ENCODE data around the gene PRPSAP2.

PRPSAP2 gene

DNA sequence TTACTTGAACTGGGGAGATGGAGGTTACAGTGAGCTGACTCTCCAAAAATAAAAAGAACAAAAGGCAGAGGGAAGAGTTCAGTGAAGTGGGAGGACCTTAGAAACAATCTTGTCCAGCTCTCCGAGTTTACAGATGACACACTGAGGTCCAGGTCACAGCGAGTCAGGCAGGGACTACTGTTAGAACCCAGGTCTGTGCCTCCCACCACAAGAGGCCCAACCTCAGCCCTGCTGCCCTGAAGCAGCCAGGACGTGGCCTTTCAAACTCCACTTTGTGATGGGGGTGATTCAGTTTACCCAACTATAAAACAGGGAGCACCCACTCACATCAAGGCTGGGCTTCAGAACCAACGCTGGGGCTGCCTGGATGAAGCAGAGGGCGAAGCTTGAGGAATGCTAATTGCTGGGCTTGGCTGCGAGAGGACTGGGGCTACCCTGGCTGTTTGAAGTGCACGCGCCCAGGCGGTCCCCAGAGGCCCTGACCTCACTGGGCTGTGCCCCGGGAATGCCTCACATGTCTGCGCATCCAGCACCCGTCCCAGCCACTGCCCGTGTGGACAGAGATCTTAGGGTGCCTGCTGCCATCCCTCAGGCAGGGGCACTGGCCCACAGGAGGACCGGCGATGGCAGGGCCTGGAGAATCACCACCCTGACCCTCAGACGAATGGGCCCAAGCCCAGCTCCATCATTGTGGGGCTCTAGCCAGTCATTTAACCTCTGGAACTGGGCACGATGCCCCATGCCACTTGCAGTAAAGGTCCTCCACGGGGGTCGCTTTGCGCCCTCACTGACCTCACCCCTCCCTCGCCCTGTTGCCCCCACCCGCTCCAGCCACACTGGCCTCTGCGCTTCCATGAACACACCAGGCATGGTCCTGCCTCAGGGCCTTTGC lies 105.4 kb downstream of the PRPSAP2 start:
- DNase-seq: no peak

DNA sequence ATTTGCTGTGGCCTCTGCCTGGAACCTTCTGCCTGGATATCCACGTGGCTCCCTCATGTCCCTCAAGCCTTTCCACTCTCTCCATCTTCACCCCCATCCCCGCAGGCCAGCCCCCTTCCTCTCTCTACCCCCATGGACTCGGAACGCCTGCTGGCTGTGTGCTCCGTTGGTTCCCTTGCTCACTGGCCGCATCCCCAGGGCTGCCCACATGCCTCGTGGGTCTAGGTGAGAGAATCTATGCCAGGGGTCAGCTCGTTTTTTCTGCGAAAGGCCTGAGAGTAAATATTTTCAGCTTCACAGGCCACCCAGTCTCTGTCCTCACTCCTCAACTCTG lies 106.1 kb downstream of the PRPSAP2 start:
- no peak for DNase-seq

DNA sequence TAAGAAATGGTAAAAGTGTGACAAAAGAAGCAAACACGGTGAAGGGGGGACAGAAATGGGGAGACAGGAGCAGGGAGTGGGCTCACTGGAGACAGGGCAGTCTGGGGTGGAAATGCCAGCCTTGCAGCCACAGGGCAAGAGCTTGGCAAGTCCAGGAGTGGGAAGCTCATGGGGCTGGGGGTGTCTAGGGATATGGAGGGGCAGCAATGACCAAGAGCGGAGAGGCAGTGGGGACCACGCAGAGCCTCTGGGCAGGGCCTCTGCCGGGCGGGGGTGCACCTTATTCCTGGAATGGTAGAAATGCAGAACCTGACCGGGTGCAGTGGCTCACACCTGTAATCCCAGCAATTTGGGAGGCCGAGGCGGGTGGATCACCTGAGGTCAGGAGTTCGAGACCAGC lies 106.6 kb downstream of the PRPSAP2 start:
- DNase-seq: no peak

GRCh38 chr17:18965530-18966236 lies 107.8 kb downstream of the PRPSAP2 start:
- no peak for DNase-seq

DNA sequence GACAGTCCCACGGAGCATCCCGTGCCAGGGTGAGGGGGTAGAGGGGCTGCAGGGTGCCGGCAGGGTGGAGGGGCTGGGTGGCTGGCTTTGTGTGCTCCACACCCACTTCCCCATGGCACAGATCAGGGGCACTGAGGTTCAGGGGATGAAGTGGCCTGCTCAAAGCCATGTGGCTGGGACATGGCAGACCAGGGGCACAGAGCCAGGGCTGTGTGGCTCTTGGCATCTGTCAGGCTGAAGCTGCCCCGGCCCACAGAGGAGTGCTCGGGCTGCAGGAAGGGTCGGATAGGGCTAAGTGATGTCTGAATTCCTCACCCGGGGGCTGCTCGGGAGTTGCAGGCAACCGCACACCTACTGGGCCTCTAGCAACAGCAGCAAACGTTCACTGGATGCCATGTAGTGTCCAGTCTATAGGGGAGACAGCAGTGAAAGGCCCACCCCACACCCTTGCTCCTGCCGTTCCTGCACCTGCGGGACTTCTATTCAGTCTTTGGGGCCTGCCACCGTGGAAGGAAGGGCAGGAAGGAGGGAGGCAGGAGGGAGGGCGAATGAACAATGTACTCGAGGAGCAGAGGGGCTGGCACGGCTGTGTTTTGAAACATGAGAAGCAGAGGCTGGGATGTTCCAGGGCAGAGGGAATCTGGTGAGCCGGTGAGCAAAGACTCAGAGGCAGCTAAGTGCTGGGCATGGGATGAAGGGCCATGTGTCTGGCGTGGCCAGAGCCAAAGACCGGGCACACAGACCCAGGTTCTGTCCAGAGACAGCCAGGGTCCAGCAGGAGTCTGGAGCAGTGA lies 109.1 kb downstream of the PRPSAP2 start:
- peak; percentile 80 for DNase-seq

- DNase-seq: no peak
These were observed 110.0 kb downstream of the PRPSAP2 start for GRCh38 chr17:18967916-18968315.

- no peak for DNase-seq
These were observed 110.4 kb downstream of the PRPSAP2 start for GRCh38 chr17:18968345-18968744.

DNA sequence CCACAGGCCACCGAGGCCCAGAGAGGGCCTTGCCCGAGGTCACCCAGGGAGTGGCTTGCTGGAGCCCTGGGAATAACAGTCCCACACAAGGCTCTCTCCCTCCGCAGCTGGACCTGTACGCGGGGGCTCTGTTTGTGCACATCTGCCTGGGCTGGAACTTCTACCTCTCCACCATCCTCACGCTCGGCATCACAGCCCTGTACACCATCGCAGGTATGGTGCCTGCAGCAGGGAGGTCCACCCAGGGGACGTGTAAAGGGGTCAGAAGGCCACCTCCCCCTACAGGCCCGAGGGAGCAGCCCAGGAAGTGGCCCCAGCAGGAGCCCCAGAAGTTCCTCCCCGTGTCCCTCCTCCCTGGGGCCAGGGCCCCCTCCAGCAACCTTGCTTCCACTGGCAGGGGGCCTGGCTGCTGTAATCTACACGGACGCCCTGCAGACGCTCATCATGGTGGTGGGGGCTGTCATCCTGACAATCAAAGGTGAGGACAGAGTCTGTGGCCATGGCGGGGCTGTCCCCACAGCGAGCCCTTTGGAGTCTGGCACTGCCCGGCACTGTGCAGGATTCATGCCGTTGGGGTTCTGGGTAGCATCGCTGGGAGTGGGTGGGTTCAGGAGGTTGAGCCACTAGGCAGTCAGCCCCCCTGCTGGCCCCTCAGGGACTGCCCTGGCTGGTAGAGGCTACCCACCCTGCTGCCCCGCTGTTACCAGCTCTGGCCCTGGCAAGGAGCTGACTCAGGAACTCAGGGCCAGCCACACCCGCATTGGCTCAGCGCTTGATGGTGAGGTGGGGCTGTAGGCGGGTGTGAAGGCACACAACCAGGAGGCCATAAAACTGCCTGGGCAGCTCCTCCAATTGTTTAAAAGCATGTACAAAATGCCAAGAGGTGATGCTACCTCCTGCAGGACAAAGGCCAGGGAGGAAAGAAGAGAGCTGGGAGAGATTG lies 111.3 kb downstream of the PRPSAP2 start:
- no peak for DNase-seq

DNA sequence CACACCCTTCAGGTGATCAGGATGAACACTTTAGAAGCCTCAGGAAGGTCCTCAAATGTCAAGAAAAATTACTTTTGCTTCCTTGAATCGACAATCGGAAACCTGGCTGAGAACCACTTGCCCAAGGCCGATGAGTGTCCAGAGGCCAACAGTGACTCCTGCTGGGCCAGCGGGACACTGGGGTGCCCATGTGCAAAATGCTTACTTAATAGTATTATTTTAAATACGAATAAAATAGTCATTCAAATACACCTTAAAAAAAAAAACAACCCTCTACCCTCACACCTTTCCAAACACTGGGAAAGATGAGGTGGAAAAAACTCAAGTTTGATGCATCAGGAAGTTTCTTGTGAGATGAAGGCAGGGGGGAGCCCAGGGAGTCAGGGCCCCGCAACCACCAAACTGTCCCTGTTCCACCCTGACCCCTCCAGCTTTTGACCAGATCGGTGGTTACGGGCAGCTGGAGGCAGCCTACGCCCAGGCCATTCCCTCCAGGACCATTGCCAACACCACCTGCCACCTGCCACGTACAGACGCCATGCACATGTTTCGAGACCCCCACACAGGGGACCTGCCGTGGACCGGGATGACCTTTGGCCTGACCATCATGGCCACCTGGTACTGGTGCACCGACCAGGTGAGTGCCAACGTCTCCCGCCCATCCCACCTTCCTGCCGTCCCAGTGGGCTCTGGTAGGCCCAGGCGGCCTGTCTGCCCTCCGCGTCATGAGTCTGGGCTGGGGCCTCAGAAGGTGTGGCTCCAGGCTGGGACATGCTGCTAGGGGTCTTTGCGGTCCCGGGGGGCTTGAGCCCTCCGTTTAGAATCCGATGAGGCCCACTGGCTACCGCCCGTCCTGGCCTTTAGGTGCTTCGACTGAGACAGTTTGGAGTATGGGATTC lies 112.9 kb downstream of the PRPSAP2 start:
- no peak for DNase-seq

DNA sequence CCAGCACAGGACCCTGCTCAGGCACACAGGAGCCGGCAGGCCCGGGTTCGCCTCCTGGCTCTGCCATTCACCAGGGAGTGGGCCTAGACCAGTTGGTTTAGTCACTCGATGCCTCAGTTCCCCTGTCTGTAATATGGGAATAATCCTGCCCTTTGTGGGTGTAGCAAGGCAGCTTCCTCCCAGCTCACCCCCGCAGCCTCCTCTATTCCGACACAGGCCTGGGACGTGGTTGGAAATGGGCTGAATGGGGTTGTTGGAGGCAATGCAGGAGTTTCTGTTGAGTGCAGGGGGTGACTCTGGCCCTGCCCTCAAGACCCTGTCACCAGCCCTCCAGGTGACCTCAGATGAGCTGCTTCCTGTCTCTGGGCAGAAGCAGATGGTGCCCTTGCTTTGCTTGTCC lies 113.9 kb downstream of the PRPSAP2 start:
- DNase-seq: no peak

- DNase-seq: no peak
These were observed 116.6 kb downstream of the PRPSAP2 start for GRCh38 chr17:18974407-18975149.

DNA sequence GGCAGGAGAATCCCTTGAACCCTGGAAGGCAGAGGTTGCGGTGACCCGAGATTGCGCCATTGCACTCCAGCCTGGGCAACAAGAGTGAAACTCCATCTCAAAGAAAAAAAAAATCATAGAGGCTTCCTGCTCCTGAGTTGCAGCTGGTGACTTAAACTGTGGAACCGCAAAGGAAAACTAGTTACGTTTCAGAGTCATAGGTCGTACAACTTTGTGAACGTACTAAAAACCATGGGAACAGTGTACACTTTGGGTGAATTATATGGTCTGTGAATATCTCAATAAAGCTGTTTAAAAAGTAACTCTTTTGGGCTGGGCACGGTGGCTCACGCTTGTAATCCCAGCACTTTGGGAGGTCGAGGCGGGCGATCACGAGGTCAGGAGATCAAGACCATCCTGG lies 117.7 kb downstream of the PRPSAP2 start:
- DNase-seq: no peak

- no peak for DNase-seq
These were observed 118.3 kb downstream of the PRPSAP2 start for GRCh38 chr17:18976201-18976600.

- DNase-seq: no peak
These were observed 119.1 kb downstream of the PRPSAP2 start for GRCh38 chr17:18977021-18977420.

DNA sequence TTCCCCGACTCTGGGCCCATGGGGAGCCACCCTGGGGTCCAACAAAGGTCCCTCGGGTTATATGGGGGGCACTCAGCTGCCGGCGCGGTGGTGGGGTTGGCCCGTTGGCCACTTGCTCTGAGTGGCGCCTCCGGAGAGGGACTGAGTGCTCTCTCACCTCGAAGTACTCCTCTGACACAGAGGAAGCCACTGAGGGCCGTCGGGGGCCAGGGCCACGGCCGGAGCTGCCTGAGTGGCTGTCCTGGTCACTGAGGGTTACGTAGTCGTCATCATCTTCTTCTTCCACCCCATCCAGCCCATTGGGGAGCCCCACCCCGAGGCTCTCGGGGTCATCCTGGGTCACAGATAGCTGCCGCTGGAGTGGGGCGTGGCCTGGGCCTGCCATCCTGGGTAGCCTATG lies 119.7 kb downstream of the PRPSAP2 start:
- no peak for DNase-seq

DNA sequence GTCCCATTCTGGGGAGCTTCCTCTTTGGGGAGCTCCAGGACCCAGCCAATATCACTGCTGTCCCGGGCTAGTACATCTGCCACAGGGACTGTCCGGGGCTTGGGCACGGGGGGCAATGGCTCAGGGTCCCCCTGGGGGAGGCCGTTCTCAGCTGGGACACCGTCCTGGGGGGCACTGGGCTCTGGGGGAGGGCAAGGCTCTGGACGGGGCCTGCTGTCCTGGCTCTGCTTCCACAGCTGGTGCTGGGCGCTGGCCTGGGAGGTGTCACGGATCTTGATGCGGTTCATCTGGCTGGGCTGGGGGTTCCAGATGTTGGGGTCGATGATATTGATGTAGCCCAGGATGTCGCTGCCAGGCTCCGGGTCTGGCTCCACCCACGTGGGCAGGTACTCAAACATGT lies 120.1 kb downstream of the PRPSAP2 start:
- DNase-seq: no peak

DNA sequence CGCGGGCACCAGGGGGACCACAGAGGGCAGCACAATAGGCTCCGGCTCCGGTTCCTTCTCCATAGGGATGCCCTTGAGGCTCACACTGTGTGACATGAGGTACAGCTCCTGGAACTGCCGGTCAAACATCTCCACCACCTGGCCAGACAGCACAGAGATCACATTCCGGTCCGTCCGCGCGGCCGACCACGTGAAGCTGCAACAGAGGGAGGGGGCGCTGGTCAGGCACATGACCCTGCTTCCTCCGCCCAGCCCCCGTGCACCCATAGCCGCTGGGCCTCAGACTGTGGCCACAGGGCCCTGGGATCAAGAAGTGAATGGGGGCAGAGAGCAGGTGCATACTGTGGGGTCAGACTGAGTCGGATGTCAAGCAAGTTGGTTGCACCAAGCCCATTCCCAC lies 120.7 kb downstream of the PRPSAP2 start:
- no peak for DNase-seq
